Measurements from ENCODE around the gene ISLR2. TPM values are rescaled to one million over a fixed set of nuclear protein-coding genes. Genes with fewer than 3 reads are reported as not detected.

The ISLR2 gene
- total RNA-seq, 3 donors from 2014 or later = 0.38 to 1.7 (median 1.1) TPM

DNA sequence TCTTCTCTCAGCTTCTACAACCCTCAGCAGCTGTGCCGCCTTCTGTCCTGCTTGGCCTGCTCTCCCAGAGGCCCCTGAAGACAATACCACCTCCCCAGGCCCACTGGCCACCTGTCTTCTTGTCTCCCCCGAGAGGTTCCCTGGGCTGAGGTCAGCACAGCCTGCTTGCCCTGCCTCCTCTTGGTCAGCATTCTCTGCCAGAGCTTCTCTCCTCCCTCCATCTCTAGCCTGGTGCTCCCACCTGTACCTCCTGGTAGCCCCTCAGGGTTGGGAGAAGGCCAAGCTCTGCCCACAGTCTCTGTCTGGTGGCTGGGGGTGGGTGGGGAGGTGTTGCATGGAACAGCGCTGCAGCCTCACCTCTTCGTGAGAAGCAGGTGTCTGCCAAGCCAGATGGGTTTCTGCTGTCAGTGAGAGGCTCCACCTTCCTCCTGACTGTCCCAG, 37.5 kb downstream of the ISLR2 start:
- DNase-seq (no peak), ATAC-seq (no peak)
- H3K4me3 ChIP-seq = no peak overlapping the region
- TF ChIP-seq, protein P1, sequence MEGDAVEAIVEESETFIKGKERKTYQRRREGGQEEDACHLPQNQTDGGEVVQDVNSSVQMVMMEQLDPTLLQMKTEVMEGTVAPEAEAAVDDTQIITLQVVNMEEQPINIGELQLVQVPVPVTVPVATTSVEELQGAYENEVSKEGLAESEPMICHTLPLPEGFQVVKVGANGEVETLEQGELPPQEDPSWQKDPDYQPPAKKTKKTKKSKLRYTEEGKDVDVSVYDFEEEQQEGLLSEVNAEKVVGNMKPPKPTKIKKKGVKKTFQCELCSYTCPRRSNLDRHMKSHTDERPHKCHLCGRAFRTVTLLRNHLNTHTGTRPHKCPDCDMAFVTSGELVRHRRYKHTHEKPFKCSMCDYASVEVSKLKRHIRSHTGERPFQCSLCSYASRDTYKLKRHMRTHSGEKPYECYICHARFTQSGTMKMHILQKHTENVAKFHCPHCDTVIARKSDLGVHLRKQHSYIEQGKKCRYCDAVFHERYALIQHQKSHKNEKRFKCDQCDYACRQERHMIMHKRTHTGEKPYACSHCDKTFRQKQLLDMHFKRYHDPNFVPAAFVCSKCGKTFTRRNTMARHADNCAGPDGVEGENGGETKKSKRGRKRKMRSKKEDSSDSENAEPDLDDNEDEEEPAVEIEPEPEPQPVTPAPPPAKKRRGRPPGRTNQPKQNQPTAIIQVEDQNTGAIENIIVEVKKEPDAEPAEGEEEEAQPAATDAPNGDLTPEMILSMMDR (IDR thresholded peaks at IDR 0.05) = no peak
- H3K4me1 ChIP-seq (ENCODE audit: low read depth) = no peaks in the 10 kb centered on the region
- intact Hi-C loops (cut with DNase I, micrococcal nuclease) = no loop called here
- no peaks in the 10 kb centered on the region for H3K9me3 ChIP-seq
- no peaks in the 10 kb centered on the region for H3K36me3 ChIP-seq (ENCODE audit: low read depth)

DNA sequence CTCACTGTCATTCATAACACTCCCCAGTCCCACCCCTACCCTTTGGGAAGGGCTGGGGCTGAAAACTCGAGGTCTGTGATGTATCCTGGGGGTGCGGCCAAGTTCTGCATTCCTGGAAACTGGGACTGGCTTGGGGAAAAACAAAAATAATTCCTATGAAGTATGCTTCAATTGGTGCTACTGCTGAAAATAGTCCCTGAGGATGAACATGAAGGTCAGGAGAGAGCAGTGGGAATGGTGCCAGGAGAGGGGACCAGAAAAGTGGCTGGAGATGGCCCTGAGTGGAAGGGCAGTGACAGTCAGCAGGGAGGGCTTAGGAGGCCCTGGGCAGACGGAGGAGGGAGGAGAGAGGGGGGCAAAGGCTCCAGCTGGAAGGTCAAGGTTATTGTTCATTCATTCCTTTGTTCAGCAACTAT, 38.3 kb downstream of the ISLR2 start:
- TF ChIP-seq, protein P1 (IDR thresholded peaks at IDR 0.05) = no peak
- intact Hi-C loops (cut with DNase I, micrococcal nuclease) = no loop called here
- DNase-seq (no peak), ATAC-seq (no peak)
- no peaks in the 10 kb centered on the region for H3K36me3 ChIP-seq (ENCODE audit: low read depth)
- H3K4me3 ChIP-seq = no peak overlapping the region
- no peaks in the 10 kb centered on the region for H3K9me3 ChIP-seq
- H3K4me1 ChIP-seq (ENCODE audit: low read depth) = no peaks in the 10 kb centered on the region

DNA sequence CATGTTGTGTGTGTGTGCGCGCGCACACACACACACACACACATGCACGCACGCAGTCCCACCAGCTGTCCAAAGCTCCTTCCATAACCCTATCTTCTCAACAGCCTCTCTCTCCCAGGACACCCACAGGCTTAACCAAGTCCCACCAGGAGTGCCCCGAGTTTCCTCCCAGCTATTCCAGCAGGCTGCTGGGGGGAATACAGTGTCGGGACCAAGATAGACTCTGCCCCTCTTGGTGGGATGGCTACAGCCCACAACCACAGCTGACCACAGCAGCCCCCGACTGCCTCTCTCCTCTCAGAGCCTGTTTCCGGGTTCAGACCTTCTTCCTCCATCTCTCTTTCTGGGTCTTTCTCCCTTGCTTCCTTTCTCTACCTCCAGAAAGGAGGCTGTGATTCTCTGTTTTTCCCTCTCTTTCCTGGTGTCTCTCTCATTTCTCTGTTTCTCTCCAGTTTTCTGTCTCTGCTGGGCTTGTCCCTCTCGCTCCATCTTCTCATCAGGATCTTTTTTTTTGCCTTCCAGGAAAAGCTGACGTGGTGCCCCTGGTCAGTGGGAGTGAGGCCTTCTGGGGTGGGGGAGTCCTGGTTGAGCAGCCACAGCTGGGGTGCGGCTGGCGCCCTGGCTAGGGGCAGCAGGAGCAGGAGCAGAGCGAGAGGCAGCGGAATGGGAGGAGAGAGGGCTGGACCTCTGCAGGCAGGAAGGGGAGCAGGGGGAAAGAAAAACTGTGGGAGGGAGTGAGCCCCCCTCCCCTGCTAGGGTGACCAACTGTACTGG, 39.9 kb downstream of the ISLR2 start:
- TF ChIP-seq, protein P1 (IDR thresholded peaks at IDR 0.05) = no peak
- ATAC-seq (no peak), DNase-seq (no peak)
- Histone ChIP-seq H3K36me3 (ENCODE audit: low read depth) (no peaks in the 10 kb centered on the region), H3K4me3 (no peak overlapping the region), H3K4me1 (ENCODE audit: low read depth) (no peaks in the 10 kb centered on the region), H3K9me3 (no peaks in the 10 kb centered on the region)
- intact Hi-C loops (cut with DNase I, micrococcal nuclease) = no loop called here

DNA sequence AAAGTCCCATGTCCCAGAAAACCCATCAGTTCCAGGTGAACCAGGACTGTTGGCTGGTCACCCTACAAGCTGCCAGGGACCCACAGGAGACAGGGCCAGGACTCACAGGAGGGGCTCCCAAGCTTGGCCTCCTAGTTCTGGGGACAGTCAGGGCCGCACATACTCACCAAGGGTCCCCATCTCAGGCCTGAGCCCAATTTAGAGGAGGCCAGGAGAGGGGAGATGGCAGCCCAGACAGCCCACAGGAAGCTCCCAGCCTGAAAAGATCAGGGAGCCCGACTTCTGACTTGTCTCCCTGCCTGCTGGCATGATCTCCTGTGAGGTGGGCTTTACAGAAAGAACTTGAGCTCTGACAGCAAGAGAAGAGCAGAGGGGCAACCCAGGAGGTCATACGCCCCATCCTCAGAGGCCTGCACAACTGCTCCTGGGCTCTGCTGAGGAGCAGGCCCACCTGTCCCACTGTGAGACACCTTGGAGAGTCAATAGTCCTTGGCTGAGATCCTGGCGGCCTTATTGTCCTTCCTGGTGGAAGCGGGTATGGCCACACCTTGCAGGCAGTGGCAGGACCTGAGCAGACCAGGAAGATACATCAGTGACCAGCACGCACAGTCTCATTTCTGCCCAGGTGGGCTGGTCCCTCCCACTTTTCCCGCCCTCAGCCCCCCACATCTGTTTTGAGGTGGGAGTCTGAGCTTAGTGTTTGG, 40.6 kb downstream of the ISLR2 start:
- ATAC-seq = peak; percentile 28
- H3K36me3 ChIP-seq (ENCODE audit: low read depth) = no peaks in the 10 kb centered on the region
- H3K9me3 ChIP-seq = no peaks in the 10 kb centered on the region
- no peaks in the 10 kb centered on the region for H3K4me1 ChIP-seq (ENCODE audit: low read depth)
- DNase-seq = no peak
- TF ChIP-seq, protein P1 (IDR thresholded peaks at IDR 0.05) = no peak
- no peak overlapping the region for H3K4me3 ChIP-seq
- intact Hi-C loops (cut with DNase I, micrococcal nuclease) = no loop called here

DNA sequence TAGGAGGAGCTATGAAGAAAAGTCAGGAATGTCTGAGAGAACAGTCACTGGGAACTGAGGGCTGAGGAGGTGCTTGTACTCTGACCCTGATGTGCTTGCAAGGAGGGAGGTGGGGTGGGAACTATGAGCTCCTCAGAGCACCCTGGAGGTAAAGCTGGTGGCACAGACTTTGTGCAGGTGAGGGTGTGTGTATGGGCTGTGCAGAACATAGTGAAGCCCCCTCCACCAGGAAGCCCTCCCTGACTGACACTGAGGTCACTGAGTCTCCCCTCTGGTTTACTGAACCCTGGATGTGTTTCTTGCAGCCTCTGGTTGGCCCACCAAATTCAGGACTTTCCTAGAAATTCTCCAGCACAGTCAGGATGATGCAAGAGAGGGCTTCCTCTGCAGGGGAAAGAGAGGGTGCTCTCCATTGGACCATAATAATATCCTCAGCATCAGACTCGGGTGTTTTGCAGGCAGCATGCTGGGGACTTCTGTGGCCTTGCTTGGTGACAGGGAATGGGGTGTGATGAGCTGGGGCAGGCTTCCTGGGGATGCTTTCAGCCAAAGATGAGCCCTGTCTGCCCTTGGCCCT, 41.7 kb downstream of the ISLR2 start:
- intact Hi-C loops (cut with DNase I, micrococcal nuclease) = no loop called here
- Histone ChIP-seq H3K36me3 (ENCODE audit: low read depth) (no peaks in the 10 kb centered on the region), H3K4me1 (ENCODE audit: low read depth) (no peaks in the 10 kb centered on the region), H3K9me3 (no peaks in the 10 kb centered on the region), H3K4me3 (no peak overlapping the region)
- ATAC-seq (no peak), DNase-seq (no peak)
- TF ChIP-seq, protein P1 (IDR thresholded peaks at IDR 0.05) = no peak
